Keratinocyte (primary cell): ENCODE results near the gene C21orf58. TPM values are rescaled to one million over a fixed set of nuclear protein-coding genes. Genes with fewer than 3 reads are reported as not detected.

Experiments used
- DNase-seq: peaks from one replicate; pipeline ENCODE4 v3.0.0-alpha.2; 2011; ENCODE audit warnings: low read depth, missing footprints, low spot score
- FAIRE-seq: peaks from 2 replicates; lab custom pipeline; 2011; peaks lifted over from hg19 to GRCh38; lab: Jason Lieb, UNC
- H2AFZ ChIP-seq: 2 replicates; pipeline ENCODE4 v1.6.0; 2012; ENCODE audit warnings: low read length, control low read depth, inconsistent platforms; ENCODE audit not compliant: control insufficient read depth
- H3K27ac ChIP-seq: 2 replicates; pipeline ENCODE4 v1.5.1; 2011; ENCODE audit warnings: low read length; ENCODE audit not compliant: control insufficient read depth, insufficient read depth
- H3K27me3 ChIP-seq: 3 replicates; pipeline ENCODE4 v1.6.0; 2011; ENCODE audit warnings: low read length; ENCODE audit not compliant: control insufficient read depth, insufficient read depth; ENCODE audit errors: extremely low read depth
- H3K36me3 ChIP-seq, 2 experiments: 2 replicates in 1 of 2; 3 replicates in 1 of 2; pipeline ENCODE4 v1.5.1; 2011; ENCODE audit warnings: low read length in 2 of 2, mild to moderate bottlenecking in 1 of 2; ENCODE audit not compliant: control insufficient read depth in 2 of 2, insufficient read depth in 2 of 2; ENCODE audit errors: extremely low read depth in 1 of 2
- H3K4me1 ChIP-seq: 3 replicates; pipeline ENCODE4 v1.5.1; 2011; ENCODE audit warnings: low read length; ENCODE audit not compliant: control insufficient read depth, insufficient read depth; ENCODE audit errors: extremely low read depth
- H3K4me2 ChIP-seq: 3 replicates; pipeline ENCODE4 v1.6.0; 2011; ENCODE audit warnings: low read depth, low read length; ENCODE audit not compliant: control insufficient read depth, insufficient read depth; ENCODE audit errors: extremely low read depth
- H3K4me3 ChIP-seq, 3 experiments: fragments of 200-600 bp in 1 of 3; sonication (generic) in 1 of 3; 2 replicates in 2 of 3; 3 replicates in 1 of 3; pipeline ENCODE4 v1.5.1; 2011 to 2016; ENCODE audit warnings: low read length in 3 of 3, mild to moderate bottlenecking in 3 of 3, control low read depth in 2 of 3, inconsistent platforms in 1 of 3, low read depth in 1 of 3, mixed read lengths in 1 of 3, mixed run types in 1 of 3, moderate library complexity in 1 of 3; ENCODE audit not compliant: control insufficient read depth in 2 of 3, insufficient read depth in 2 of 3; ENCODE audit errors: extremely low read depth in 1 of 3
- H3K79me2 ChIP-seq: 2 replicates; pipeline ENCODE4 v1.6.0; 2012; ENCODE audit warnings: low read length; ENCODE audit not compliant: control insufficient read depth, insufficient read depth
- H3K9ac ChIP-seq: 3 replicates; pipeline ENCODE4 v1.6.0; 2011; ENCODE audit warnings: low read length; ENCODE audit not compliant: control insufficient read depth, insufficient read depth; ENCODE audit errors: extremely low read depth
- H3K9me1 ChIP-seq: 3 replicates; pipeline ENCODE4 v1.6.0; 2011; ENCODE audit warnings: low read length; ENCODE audit not compliant: control insufficient read depth, insufficient read depth; ENCODE audit errors: extremely low read depth
- H3K9me3 ChIP-seq: 2 replicates; pipeline ENCODE4 v1.5.1; 2012; ENCODE audit warnings: low read depth, low read length; ENCODE audit not compliant: control insufficient read depth
- H4K20me1 ChIP-seq: 3 replicates; pipeline ENCODE4 v1.6.0; 2011; ENCODE audit warnings: low read length; ENCODE audit not compliant: control insufficient read depth, insufficient read depth; ENCODE audit errors: extremely low read depth
- EZH2 ChIP-seq: IDR thresholded peaks from one replicate; pipeline ENCODE4 v1.6.1; 2012; ENCODE audit warnings: inconsistent platforms, mild to moderate bottlenecking, low read length, moderate library complexity
- dilution Hi-C: fragments of 300-500 bp; cut with MboI; formaldehyde crosslinking; loops from one replicate; pipeline ENCODE4 v1.7.0; 2020; ENCODE audit warnings: low sequenced_read_pairs; ENCODE audit not compliant: extremely low pct_ligation_motif_present
- polyA plus RNA-seq, 5 experiments: library from polyadenylated mRNA; depleted of rRNA in 3 of 5; stranded (reverse) in 3 of 5; stranded (forward) in 1 of 5; unstranded in 1 of 5; fragments of >200 nt; gene quantifications; 1 replicate in 1 of 5; 2 replicates in 3 of 5; 3 replicates in 1 of 5; pipeline versions ENCODE4 v1.2.1 to v1.2.3, GENCODE V29; 2011 to 2012; ENCODE audit warnings: missing spikeins in 2 of 5, low read depth in 1 of 5, low replicate concordance in 1 of 5
- TF ChIP-seq, protein P1 (sequence below), 3 experiments: IDR thresholded peaks in 1 of 3; conservative IDR thresholded peaks in 1 of 3; optimal IDR thresholded peaks in 1 of 3; 2 replicates in 2 of 3; 3 replicates in 1 of 3; pipeline versions ENCODE3 to v1.5.1; 2011; ENCODE audit warnings: low read length in 3 of 3, mild to moderate bottlenecking in 3 of 3, moderate library complexity in 2 of 3, control low read depth in 1 of 3, inconsistent platforms in 1 of 3; ENCODE audit not compliant: insufficient read depth in 2 of 3; ENCODE audit errors: extremely low read depth in 1 of 3

Gene C21orf58
- polyA plus RNA-seq, 1 donor (not counting 4 experiments of a cell fraction or from before 2014, with no cell fraction given) = 1.2 TPM

DNA sequence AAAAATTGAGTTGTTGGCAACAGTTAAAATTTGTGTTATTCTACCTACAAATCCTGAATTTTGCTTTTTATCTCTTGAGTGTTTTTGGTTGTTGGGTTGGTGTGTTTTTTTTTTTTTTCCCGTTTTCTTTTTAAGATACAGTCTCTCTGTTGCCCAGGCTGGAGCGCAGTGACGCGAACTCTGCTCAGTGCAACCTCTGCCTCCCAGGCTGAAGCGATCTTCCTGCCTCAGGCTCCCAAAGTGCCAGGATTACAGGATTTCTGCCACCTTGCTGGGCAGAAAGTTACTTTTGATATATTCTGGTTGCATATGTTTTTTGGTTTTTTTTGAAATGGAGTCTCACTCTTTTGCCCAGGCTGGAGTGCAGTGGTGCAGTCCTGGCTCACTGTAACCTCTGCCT lies 4.5 kb upstream of the C21orf58 start:
- Histone ChIP-seq H3K4me3 (no peak overlapping the region), H3K4me2 (no peak overlapping the region), H3K4me1 (peaks cover 12% of the 10 kb centered on the region), H3K27me3 (no peaks in the 10 kb centered on the region), H3K36me3 (peaks cover 8 to 17% of the 10 kb centered on the region in 2 experiments), H4K20me1 (no peaks in the 10 kb centered on the region), H3K9me1 (peaks cover 2% of the 10 kb centered on the region), H3K9me3 (no peaks in the 10 kb centered on the region), H3K79me2 (peaks cover 52% of the 10 kb centered on the region), H3K9ac (no peak overlapping the region), H2AFZ (no peak overlapping the region), H3K27ac (no peak overlapping the region)
- DNase-seq (no peak), FAIRE-seq (no peak)
- TF ChIP-seq EZH2 = no peak
- TF ChIP-seq, protein P1, sequence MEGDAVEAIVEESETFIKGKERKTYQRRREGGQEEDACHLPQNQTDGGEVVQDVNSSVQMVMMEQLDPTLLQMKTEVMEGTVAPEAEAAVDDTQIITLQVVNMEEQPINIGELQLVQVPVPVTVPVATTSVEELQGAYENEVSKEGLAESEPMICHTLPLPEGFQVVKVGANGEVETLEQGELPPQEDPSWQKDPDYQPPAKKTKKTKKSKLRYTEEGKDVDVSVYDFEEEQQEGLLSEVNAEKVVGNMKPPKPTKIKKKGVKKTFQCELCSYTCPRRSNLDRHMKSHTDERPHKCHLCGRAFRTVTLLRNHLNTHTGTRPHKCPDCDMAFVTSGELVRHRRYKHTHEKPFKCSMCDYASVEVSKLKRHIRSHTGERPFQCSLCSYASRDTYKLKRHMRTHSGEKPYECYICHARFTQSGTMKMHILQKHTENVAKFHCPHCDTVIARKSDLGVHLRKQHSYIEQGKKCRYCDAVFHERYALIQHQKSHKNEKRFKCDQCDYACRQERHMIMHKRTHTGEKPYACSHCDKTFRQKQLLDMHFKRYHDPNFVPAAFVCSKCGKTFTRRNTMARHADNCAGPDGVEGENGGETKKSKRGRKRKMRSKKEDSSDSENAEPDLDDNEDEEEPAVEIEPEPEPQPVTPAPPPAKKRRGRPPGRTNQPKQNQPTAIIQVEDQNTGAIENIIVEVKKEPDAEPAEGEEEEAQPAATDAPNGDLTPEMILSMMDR (optimal IDR thresholded peaks at IDR 0.05 in 1 of 3, IDR thresholded peaks at IDR 0.05 in 1 of 3, conservative IDR thresholded peaks at IDR 0.05 in 1 of 3; ENCODE audit: extremely low read depth in 1 of 3, insufficient read depth in 2 of 3, low read length in 3 of 3) = no peak
- dilution Hi-C loops = no loop called here

- Histone ChIP-seq H3K4me2 (no peak overlapping the region), H3K9ac (no peak overlapping the region), H3K9me1 (peaks cover 2% of the 10 kb centered on the region), H3K4me1 (peaks cover 12% of the 10 kb centered on the region), H4K20me1 (no peaks in the 10 kb centered on the region), H3K79me2 (peaks cover 56% of the 10 kb centered on the region), H3K27ac (no peak overlapping the region), H3K4me3 (no peak overlapping the region), H3K9me3 (no peaks in the 10 kb centered on the region), H2AFZ (no peak overlapping the region), H3K36me3 (peaks cover 8 to 17% of the 10 kb centered on the region in 2 experiments), H3K27me3 (no peaks in the 10 kb centered on the region)
- dilution Hi-C loops = no loop called here
- FAIRE-seq (no peak), DNase-seq (no peak)
- TF ChIP-seq, protein P1 (optimal IDR thresholded peaks at IDR 0.05 in 1 of 3, IDR thresholded peaks at IDR 0.05 in 1 of 3, conservative IDR thresholded peaks at IDR 0.05 in 1 of 3; ENCODE audit: extremely low read depth in 1 of 3, insufficient read depth in 2 of 3, low read length in 3 of 3) = no peak
- TF ChIP-seq EZH2 = no peak
Observed at GRCh38 chr21:46327711-46328110, 4.0 kb upstream of the C21orf58 start.
